Ishikawa (cell line): Measurements from ENCODE around the gene PRCP.

Experiments used
- REST ChIP-seq: IDR thresholded peaks from 2 replicates; pipeline ENCODE4 v1.6.1; 2012; ENCODE audit warnings: low read depth, mild to moderate bottlenecking
- USF1 ChIP-seq: IDR thresholded peaks from 2 replicates; pipeline ENCODE4 v1.6.1; 2012

- TF ChIP-seq REST (no peak), USF1 (no peak)
Measured at GRCh38 chr11:82869657-82870056, 30.6 kb downstream of the PRCP start.
